NB4 (cell line): ENCODE data around the gene ADAMTSL2.

Experiments
- CTCF ChIP-seq: IDR thresholded peaks from one replicate; pipeline ENCODE4 v1.5.1; 2012; ENCODE audit warnings: low read depth, low read length
- POLR2A ChIP-seq: IDR thresholded peaks from 2 replicates; pipeline ENCODE4 v1.6.1; 2011; ENCODE audit warnings: mild to moderate bottlenecking; ENCODE audit not compliant: insufficient read length; ENCODE audit errors: extremely low read depth

- no peak for TF ChIP-seq CTCF
- TF ChIP-seq POLR2A = no peak
These were observed 45.9 kb downstream of the ADAMTSL2 start for GRCh38 chr9:133580419-133580738.
